ENCODE measurements around the gene DNAJC16.
"Not testable (repeated sequence)": the region's sequence is repeated elsewhere in the genome, so short reads cannot be mapped to it uniquely, and the experiment has no call there.

Gene DNAJC16

DNA sequence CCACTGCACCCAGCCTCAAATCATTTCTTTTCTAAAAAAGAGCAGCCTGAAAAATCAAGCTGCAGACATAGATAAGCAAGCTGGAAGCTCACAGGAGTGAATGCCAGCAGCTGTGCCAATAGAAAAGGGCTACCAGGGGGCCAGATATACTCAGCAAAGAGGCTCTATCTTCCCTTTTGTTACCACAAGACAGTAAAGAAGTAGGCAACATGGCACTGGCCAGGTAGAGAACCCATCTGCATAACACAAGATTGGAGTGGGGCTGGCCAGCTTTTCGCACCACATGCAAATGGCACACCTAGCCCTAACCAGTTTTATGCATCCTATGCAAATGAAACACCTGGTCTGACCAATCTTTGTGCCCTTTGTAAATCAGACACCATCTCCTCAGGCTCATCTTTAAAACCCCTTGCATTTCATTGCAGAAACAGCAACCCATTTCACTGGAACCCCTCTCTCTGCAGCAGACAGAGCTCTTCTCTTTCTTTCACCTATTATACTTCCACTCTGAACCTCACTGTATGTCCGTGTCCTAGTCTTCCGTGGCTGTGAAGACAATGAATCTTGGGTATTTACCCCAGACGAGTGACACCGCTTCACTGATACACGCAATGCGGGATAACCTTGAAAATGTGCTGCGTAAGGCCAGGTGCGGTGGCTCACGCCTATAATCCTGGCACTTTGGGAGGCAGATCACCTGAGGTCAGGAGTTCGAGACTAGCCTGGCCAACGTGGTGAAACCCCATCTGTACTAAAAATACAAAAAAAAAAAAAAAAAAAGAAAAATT, 17.8 kb upstream of the DNAJC16 start:
- DNase-seq = no peak

DNA sequence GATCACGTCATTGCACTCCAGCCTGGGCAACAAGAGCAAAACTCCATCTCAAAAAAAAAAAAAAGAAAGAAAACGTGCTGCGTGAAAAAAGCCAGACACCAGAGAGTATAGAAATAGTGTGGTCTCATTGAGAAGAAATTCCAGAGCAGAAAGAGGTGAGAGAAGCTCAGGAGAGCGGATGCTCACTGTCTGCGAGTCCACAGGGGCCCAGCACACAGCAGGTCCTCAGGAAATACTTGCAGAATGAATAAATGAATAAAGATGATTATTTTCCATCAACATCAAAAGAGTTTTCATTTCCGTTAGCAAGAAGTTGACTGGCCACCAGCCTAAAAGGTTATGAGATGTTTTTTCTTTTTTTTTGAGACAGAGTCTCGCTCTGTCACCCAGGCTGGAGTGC, 17.1 kb upstream of the DNAJC16 start:
- DNase-seq = no peak

DNA sequence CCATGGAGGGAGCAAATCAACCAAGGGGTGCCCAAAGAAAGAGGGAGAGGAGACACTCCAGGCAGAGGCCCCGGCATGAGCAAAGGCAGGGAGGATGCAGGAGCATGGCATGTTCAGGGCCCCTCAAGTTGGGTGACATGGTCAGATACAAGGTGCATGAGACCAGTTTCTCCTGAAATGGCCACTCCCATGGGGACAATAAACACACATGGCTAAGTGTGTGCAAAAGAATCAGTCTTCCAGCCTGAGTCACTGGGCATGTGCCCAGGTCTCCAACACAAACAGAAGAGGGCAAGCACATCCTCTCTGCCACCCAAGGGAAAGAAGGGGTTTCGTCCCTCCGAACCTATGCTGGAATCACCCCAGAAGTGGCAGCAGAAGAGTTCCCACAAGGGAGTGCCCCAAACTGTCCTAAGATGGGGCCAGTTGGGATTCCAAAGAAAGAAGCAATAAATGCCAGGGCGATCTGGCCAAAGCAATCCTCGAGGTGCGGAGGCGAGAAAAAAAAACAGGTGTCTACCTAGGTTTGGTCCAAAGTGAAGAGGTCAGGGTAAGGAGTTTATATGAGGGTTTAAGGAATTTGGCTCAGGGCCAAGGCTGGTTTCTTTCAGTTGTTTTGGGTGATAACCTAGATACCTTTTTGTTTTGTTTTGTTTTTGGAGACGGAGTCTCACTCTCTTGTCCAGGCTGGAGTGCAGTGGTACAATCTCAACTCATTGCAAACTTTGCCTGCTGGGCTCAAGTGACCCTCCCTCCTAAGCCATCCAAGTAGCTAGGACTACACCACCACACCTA, 15.8 kb upstream of the DNAJC16 start:
- no peak for DNase-seq

- no peak for DNase-seq
These were observed 13.5 kb upstream of the DNAJC16 start for GRCh38 chr1:15513192-15513591.

GRCh38 chr1:15513919-15514318, 12.7 kb upstream of the DNAJC16 start:
- no peak for DNase-seq

DNA sequence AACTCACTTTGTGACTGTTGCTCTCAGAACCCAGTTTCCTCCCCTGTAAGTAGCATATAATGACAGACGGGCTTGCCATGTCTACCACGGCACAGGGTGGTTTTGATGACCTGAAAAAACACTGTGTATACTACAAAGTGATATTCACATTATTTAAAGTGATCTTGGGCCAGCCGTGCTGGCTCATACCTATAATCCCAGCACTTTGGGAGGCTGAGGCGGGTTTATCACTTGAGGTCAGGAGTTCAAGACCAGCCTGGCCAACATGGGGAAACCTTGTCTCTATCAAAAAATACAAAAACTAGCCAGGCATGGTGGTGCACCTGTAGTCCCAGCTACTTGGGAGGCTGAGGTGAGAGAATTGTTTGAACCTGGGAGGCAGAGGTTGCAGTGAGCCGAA, 12.1 kb upstream of the DNAJC16 start:
- DNase-seq = not testable (repeated sequence)

DNA sequence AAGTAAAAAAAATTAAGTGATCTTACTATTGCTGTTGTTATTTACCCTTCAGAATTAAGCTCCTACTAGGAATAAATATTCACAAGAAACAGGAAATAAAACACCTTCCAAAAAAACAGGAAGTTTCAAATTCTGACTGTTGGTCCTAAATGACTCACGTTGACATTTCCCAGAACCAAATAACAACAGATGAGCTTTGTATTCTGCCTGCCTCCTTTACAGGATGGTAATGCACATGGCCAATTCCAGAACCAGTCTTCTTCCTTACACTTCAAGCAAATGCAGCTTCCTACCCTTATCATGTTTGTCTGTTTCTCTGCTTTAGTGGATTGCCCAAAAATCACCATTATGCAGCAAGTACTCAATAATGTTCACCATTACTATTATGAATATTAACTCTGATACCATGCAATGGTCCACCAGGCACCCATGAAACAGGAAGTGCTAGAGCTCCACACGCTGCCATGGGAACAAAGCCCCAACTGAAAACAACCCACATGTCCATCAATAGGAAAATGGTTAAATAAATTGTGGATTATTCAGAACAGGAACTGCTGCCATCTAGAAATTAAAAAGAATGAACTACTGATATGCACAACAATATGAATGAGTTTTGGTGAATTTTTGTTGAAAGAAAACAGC, 11.5 kb upstream of the DNAJC16 start:
- no peak for DNase-seq

DNA sequence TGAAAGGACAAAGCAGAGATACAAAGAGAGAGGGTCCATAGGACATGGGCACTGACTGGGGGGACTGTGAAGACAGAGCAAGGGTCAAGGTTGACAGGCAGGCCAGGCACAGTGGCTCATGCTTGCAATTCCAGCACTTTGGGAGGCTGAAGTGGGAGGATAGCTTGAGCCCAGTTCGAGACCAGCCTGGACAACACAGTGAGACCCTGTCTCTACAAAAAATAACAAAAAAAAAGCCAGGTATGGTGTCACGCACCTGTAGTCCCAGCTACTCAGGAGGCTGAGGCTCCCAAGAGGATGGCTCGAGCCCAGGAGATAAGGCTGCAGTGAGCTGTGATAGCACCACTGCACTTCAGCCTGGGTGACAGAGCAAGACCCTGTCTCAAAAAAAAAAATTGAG, 7.0 kb upstream of the DNAJC16 start:
- DNase-seq = no peak

DNA sequence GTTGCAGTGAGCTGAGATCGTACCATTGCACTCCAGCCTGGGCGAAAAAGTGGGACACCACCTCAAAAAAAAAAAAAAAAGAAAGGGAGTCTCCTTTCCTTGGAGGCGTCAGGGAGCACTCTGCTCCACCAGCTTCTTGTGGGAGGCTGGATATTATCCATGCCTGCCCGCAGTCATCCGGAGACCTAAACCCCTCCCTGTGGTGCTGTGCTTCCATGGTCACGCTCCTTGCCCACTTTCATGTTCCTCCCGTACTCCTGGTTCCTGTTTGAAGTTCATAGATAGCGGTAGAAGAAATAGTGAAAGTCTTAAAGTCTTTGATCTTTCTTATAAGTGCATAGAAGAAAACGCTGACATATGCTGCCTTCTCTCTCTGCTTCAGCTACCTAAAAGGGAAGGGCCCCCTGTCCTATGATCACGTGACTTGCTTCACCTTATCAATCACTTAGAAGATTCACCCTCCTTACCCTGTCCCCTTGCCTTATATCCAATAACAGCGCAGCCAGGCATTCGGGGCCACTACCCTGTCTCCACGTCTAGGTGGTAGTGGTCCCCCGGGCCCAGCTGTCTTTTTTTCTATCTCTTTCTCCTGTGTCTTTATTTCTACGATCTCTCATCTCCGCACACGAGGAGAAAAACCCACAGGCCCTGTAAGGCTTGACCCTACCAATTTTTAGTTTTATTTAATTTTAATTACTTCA, 5.3 kb upstream of the DNAJC16 start:
- DNase-seq = not testable (repeated sequence)

DNA sequence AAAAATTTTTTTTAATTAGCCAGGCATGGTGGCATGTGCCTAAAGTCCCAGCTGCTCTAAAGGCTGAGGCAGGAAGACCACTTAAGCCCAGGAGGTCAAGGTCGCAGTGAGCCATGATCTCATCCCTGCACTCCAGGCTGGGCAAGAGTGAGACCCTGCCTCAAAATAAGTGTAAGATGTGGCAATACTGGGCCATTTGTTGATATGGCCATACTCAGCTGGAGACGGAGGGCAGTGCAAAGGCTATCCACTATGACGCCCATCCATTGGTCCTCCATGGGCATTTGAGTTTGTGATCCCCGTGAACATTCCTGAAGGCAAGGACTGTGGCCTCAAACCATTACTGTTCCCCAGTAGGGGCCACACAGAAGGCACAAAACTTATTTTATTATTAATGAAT, 4.1 kb upstream of the DNAJC16 start:
- no peak for DNase-seq

DNA sequence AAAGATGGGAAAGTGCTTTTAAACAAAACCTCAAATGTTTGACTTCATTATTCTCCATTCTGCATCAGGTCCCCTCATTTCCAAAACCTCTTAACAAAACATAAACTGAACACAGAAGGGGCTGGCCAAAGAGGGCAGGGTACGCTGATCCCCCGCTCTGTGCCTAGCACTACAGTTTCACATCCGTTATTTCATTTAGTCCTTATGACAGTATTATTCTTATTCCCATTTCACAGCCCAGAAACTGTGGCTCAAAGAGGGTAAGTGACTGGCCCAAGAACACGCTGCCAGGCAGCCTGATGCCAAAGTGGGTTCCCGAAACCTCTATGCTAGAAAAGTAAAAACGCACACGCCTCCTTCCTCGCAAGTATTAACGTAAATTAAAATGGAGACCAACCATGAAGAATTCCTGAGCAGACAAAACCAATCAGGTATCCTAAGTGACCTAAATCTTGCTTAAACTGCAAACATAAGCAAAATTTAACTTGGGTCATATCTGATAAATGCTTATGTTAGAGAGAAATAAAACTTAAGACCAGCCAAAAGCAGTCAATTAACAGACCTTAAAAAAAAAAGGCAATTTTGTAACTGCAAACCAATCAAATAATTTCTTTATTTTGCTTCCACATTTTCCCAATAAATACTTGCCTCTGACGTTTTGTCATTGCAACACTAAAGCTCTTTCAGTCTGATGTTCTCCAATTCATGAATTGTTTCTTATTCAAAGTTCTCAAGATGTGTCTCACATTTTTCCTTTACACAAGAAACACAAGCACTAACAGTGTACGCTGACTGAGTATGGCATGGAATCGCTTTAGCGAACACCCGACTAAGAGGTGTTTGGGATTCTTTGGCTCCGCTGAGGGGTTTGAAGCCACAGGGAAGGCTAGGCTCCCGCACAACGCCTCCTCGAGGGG, 3.3 kb upstream of the DNAJC16 start:
- DNase-seq = no peak

- no peak for DNase-seq
These were observed 2.7 kb upstream of the DNAJC16 start, which contains the start of gene CASP9 for GRCh38 chr1:15524021-15524282. Gene CASP9, minus strand, starts transcription at chr1:15524215. Its CDS starts 15 bp downstream, at chr1:15524200.

- DNase-seq = peak; percentile 99
These were observed 2.2 kb upstream of the DNAJC16 start for GRCh38 chr1:15524283-15525049.

DNA sequence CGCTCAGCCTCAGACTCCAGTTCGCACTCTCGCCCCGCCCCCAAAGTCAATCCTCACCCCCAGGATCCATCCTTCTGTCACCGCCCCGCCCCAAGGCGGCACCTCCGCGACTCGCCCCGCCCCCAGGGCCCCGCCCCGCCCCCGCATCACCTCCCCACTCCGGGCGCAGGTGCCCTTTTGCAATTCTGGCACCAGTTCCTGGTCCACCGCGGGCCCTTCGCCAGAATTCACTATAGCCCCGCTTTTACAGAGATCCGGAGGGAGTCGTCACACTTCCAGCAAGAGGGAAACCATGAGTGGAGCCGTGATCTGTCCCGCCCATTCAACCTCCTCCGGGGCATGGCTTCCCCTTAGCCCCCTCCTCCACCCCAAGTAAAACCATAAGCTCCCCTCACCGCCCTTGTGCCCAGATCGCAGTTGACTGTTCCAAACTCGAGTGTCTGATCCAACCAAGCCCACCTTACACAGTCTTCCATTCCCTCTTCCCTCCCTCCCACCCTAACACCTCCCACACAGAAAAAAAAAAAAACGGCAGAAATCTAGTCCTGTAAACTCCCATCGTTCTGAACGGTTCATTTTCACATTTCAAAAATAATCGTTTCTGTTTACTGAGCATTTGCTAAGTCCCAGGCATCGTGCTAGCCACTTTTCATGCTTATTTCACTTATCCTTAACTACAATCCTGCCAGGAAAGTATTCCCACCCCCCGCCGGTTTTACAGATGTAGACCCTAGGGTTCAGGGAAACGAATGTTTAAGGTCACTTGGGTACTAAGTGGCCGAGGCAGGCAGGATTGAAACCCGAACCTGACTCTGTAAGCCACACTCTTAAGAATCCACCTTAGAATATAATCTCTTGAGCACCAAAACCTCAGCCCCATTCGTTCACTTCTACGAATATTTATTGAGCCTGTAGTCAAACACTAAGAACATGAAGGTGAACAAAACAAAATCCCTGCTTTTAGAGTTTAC, 1.3 kb upstream of the DNAJC16 start:
- DNase-seq = no peak

- DNase-seq = no peak
These were observed 593 bp upstream of the DNAJC16 start for GRCh38 chr1:15526021-15526489.

DNA sequence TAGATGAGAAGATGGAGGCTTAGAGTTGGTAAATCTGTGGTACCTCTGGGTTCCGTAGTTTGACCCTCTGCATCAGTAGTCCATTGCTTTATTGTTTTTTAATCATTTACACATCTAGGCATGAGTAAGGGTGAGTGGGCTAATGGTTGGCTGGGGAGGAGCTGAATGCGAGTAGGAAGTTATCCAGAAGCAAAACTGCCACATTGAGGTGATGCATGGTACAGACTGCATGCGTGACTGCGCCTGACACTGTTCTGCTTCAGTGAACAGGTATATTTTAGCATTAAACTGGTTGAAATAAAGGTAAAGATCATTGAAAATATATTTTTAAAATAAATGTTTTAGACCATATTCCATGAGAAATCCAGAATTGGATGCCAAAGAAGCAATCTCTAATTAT, 4.4 kb downstream of the DNAJC16 start:
- no peak for DNase-seq

DNA sequence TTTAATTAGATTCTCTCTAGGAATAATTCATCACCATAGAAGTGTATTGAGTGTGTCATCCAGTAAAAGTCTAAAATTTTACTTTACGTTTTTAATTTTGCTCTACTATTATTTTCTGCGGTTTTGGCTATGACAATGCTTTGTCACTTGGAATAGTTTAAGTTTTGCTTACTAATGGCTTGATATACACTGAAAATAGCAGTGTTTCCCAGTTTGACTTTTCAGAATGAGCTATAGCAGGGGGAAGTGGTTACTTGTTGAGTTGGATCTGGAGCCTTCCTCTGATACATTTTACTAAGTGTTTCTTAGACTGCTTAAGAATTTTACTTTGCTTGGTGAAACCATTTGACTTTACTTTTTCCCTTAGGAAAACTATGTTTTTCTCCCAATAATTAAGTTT, 5.0 kb downstream of the DNAJC16 start:
- no peak for DNase-seq

DNA sequence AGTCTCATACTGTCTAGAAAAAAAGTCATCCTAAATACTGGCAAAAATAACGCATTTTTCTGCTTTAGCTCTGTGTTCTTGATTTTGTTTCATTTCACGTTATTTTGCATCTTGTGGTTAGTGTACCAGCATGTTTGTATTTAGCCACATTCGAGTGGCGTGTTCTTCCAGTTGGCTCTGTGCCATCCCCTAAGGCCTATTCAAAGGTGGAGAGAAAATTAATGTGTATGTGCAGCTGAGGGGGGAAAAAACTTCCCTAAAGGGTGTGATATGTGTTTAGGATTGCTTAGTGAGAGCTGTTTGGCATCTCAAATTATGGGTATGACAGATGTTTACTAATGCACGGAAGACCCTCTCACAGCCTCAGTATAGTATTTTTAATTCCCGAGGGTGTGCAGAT, 12.1 kb downstream of the DNAJC16 start:
- peak; percentile 87 for DNase-seq

DNA sequence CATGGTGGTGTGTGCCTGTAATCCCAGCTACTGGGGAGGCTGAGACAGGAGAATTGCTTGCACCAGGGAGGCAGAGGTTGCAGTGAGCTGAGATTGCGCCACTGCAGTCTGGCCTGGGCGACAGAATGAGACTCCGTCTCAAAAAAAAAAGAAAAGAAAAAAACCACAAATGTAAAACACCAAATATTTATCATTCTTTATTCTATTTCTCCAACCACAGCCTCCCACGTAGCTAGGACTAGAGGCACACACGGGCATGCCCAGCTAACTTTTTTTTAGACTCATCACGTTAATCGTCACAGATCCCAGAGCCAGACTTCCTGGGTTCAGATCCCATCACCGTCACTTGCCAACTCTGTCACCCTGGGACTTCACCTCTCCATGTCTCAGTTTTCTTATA, 13.5 kb downstream of the DNAJC16 start:
- DNase-seq = no peak

DNA sequence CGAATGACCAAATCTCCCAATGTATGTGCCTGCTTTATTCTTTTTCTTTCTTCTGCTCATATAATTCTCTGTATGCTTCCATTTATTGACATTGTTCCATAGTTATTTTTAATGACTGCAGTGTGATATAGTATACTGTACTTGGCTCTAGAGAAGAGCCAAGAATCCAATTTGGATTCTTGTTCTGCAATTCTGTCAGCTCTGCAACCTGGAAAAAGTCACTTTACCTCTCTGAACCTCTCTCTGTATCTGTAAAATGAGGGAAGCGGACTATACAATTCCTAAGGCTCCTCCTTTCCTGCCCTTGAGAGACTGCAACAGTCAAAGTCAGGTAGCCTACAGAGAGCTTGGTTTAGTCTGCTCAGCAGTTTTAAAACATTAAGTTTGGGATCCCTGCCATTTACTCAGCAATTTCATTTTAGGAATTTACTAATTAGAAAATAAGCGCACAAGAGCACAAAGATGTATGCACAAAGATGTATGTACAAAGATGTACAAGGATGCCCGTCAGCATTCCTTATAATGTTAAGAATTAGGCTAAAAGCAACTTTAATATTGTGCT, 14.7 kb downstream of the DNAJC16 start:
- no peak for DNase-seq

All from NCI-H2227 treated with DMSO at 0.1 percent for 48 hours (cell line).